HepG2 (cell line): Measurements from ENCODE around the gene HYOU1. TPM values are rescaled to one million over a fixed set of nuclear protein-coding genes. Genes with fewer than 3 reads are reported as not detected.

Source experiments
- CAMTA2 ChIP-seq: sonication (generic); formaldehyde crosslinking; IDR thresholded peaks from 2 replicates; pipeline ENCODE4 v1.4.0; 2020; ENCODE audit warnings: mild to moderate bottlenecking, missing genetic modification reagents, borderline replicate concordance
- ELF3 ChIP-seq: IDR thresholded peaks from 2 replicates; pipeline ENCODE4 v1.6.1; 2016; ENCODE audit warnings: missing genetic modification reagents, missing compliant biosample characterization
- KAT8 ChIP-seq: IDR thresholded peaks from 2 replicates; pipeline ENCODE4 v1.6.1; 2016; ENCODE audit warnings: missing genetic modification reagents, missing compliant biosample characterization
- KMT2B ChIP-seq: IDR thresholded peaks from 2 replicates; pipeline ENCODE4 v1.6.1; 2016; ENCODE audit warnings: missing genetic modification reagents, missing compliant biosample characterization
- NFATC3 ChIP-seq: sonication (generic); formaldehyde crosslinking; IDR thresholded peaks from 2 replicates; pipeline ENCODE4 v1.5.1; 2020; ENCODE audit warnings: mild to moderate bottlenecking, missing genetic modification reagents
- NFIC ChIP-seq: IDR thresholded peaks from 2 replicates; pipeline ENCODE4 v1.6.1; 2012; ENCODE audit warnings: mild to moderate bottlenecking, low read length, inconsistent platforms
- NFKBIZ ChIP-seq: IDR thresholded peaks from 2 replicates; pipeline ENCODE4 v1.6.1; 2018; ENCODE audit warnings: missing genetic modification reagents, missing compliant biosample characterization
- NR1H2 ChIP-seq: sonication (generic); formaldehyde crosslinking; IDR thresholded peaks from 2 replicates; pipeline ENCODE4 v1.8.1; 2022; ENCODE audit warnings: low read depth, missing genetic modification reagents, borderline replicate concordance
- NR2C2 ChIP-seq: sonication (generic); formaldehyde crosslinking; IDR thresholded peaks from 2 replicates; pipeline ENCODE4 v1.4.0; 2020; ENCODE audit warnings: missing genetic modification reagents, mild to moderate bottlenecking, moderate library complexity, borderline replicate concordance
- SMYD3 ChIP-seq: sonication (generic); formaldehyde crosslinking; IDR thresholded peaks from 2 replicates; pipeline ENCODE4 v1.8.1; 2023; ENCODE audit warnings: mild to moderate bottlenecking, missing genetic modification reagents
- SNAI1 ChIP-seq: sonication (generic); formaldehyde crosslinking; IDR thresholded peaks from 2 replicates; pipeline ENCODE4 v1.5.0; 2020; ENCODE audit warnings: mild to moderate bottlenecking, missing genetic modification reagents, borderline replicate concordance
- SP5 ChIP-seq: IDR thresholded peaks from 2 replicates; pipeline ENCODE4 v1.6.1; 2016; ENCODE audit warnings: low read depth, borderline replicate concordance
- SRY ChIP-seq: sonication (generic); formaldehyde crosslinking; IDR thresholded peaks from 2 replicates; pipeline ENCODE4 v1.8.0; 2022; ENCODE audit warnings: mild to moderate bottlenecking, missing genetic modification reagents
- ZNF225 ChIP-seq: sonication (generic); formaldehyde crosslinking; IDR thresholded peaks from 2 replicates; pipeline ENCODE4 v1.4.0; 2020; ENCODE audit warnings: mild to moderate bottlenecking, missing genetic modification reagents
- ZNF232 ChIP-seq: sonication (generic); formaldehyde crosslinking; IDR thresholded peaks from 2 replicates; pipeline ENCODE4 v1.4.0; 2020; ENCODE audit warnings: missing genetic modification reagents, borderline replicate concordance
- ZNF251 ChIP-seq: sonication (generic); formaldehyde crosslinking; IDR thresholded peaks from 2 replicates; pipeline ENCODE4 v1.9.0; 2021; ENCODE audit warnings: mild to moderate bottlenecking, missing genetic modification reagents
- ZNF260 ChIP-seq: sonication (generic); formaldehyde crosslinking; IDR thresholded peaks from 2 replicates; pipeline ENCODE4 v1.4.0; 2020; ENCODE audit warnings: missing genetic modification reagents, low read depth, mild to moderate bottlenecking, borderline replicate concordance
- ZNF563 ChIP-seq: sonication (generic); formaldehyde crosslinking; IDR thresholded peaks from 2 replicates; pipeline ENCODE4 v1.8.0; 2022; ENCODE audit warnings: mild to moderate bottlenecking, moderate library complexity, missing genetic modification reagents
- ZNF879 ChIP-seq: sonication (generic); formaldehyde crosslinking; IDR thresholded peaks from 2 replicates; pipeline ENCODE4 v1.8.1; 2023; ENCODE audit warnings: missing genetic modification reagents
- ZZZ3 ChIP-seq: sonication (generic); formaldehyde crosslinking; IDR thresholded peaks from 2 replicates; pipeline ENCODE4 v1.4.0; 2020; ENCODE audit warnings: missing genetic modification reagents, mild to moderate bottlenecking, borderline replicate concordance
- polyA plus RNA-seq, 8 experiments: library from polyadenylated mRNA; depleted of rRNA in 3 of 8; stranded (reverse) in 7 of 8; unstranded in 1 of 8; fragments of >200 nt; fragmentation: Illumina TruSeq in 4 of 8; extraction: Trizol in 4 of 8; gene quantifications; 2 replicates each; pipeline versions ENCODE4 v1.2.1 to v1.2.3, GENCODE V29; 2011 to 2016; ENCODE audit warnings: low read depth in 4 of 8, missing spikeins in 1 of 8, mixed read lengths in 1 of 8; ENCODE audit not compliant: insufficient read depth in 1 of 8
- total RNA-seq, 5 experiments: library from RNA; depleted of rRNA; stranded (reverse); fragments of >200 nt; fragmentation: Illumina TruSeq; extraction: Trizol; gene quantifications; 2 replicates each; pipeline ENCODE4 v1.2.3, GENCODE V29; 2016; ENCODE audit warnings: low read depth in 1 of 5
- TF ChIP-seq, protein P1 (sequence below): sonication (generic); formaldehyde crosslinking; IDR thresholded peaks from 2 replicates; pipeline ENCODE4 v1.4.0; 2020; ENCODE audit warnings: missing genetic modification reagents; ENCODE audit errors: not compliant biosample characterization
- TF ChIP-seq, protein P2 (sequence below): IDR thresholded peaks from 2 replicates; pipeline ENCODE4 v1.6.1; 2016; ENCODE audit warnings: mild to moderate bottlenecking
- TF ChIP-seq, protein P3 (sequence below): sonication (generic); formaldehyde crosslinking; conservative IDR thresholded peaks from 2 replicates; pipeline ENCODE4 v1.4.0; 2020; ENCODE audit warnings: mild to moderate bottlenecking, missing genetic modification reagents, moderate library complexity

Gene HYOU1
- total and polyA plus RNA-seq, 2 of the 13 experiments (the other 11 are each of a cell fraction or from before 2014, with no cell fraction given) = 127 to 155 TPM

DNA sequence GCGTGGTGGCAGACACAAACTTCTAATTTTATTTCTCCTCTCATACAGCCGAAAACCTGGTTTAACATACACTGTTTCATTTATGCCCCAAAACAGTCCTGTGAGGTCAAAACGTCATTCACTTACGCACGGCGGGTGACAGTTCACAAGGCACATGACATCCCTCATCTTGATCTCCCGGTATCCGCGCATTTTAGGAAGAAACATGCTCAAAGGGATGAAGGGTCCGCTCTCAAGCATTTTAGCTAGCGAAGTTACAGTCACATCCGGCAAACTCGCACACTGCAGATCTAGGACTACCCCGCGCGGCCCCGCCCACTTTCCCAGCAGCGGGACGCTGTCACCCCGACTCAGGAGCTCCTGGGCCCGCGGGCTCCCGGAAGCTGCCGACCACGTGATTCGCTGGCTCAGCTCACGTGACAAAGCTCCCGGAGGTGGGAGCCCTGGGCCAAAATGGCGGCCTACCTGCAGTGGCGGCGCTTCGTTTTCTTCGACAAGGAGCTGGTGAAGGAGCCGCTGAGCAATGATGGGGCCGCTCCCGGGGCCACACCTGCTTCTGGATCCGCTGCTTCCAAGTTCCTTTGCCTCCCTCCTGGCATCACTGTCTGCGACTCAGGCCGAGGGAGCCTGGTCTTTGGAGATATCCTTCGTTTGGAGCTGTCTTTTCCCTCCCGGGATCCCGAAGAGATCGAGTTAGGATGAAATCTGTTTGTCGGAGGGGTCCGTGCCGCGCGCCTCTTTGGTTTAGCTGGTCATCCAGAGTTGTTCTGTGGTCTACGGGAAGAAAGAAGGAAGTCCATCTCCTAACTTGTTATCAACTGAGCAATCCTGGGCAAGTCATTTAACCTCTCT, 10.6 kb upstream of the HYOU1 start, which contains the start of gene VPS11 (continued):
- peak; percentile 100 for TF ChIP-seq KAT8 (CRISPR knock-in tag)
- TF ChIP-seq ZNF260 = no peak
- TF ChIP-seq NR2C2 = peak; percentile 75; the same call in 1 of the 2 replicates
- TF ChIP-seq, protein P1, sequence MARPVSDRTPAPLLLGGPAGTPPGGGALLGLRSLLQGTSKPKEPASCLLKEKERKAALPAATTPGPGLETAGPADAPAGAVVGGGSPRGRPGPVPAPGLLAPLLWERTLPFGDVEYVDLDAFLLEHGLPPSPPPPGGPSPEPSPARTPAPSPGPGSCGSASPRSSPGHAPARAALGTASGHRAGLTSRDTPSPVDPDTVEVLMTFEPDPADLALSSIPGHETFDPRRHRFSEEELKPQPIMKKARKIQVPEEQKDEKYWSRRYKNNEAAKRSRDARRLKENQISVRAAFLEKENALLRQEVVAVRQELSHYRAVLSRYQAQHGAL (CRISPR knock-in tag) = no peak
- peak; percentile 44; the same call in 1 of the 2 replicates for TF ChIP-seq NFKBIZ (CRISPR knock-in tag)
- peak; percentile 40; the same call in 1 of the 2 replicates for TF ChIP-seq NFIC
- no peak for TF ChIP-seq CAMTA2
- TF ChIP-seq ZNF251 (CRISPR knock-in tag) = no peak
- TF ChIP-seq ELF3 (CRISPR knock-in tag) = peak; percentile 83
- no peak for TF ChIP-seq NR1H2 (CRISPR knock-in tag)
- peak; percentile 89 for TF ChIP-seq KMT2B (CRISPR knock-in tag)
- no peak for TF ChIP-seq ZNF232 (CRISPR knock-in tag)
- 0 out of 2 replicates have a peak, but pooled peaks have one; percentile 19 for TF ChIP-seq ZZZ3 (CRISPR knock-in tag)
- TF ChIP-seq ZNF225 (CRISPR knock-in tag) = peak; percentile 82; the same call in 1 of the 2 replicates
- TF ChIP-seq SRY = no peak; the same call in 1 of the 2 replicates
- no peak for TF ChIP-seq ZNF879 (CRISPR knock-in tag)
- TF ChIP-seq SNAI1 (CRISPR knock-in tag) = peak; percentile 57; the same call in 1 of the 2 replicates
- TF ChIP-seq, protein P2, sequence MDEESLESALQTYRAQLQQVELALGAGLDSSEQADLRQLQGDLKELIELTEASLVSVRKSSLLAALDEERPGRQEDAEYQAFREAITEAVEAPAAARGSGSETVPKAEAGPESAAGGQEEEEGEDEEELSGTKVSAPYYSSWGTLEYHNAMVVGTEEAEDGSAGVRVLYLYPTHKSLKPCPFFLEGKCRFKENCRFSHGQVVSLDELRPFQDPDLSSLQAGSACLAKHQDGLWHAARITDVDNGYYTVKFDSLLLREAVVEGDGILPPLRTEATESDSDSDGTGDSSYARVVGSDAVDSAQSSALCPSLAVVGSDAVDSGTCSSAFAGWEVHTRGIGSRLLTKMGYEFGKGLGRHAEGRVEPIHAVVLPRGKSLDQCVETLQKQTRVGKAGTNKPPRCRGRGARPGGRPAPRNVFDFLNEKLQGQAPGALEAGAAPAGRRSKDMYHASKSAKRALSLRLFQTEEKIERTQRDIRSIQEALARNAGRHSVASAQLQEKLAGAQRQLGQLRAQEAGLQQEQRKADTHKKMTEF (CRISPR knock-in tag) = peak; percentile 94
- TF ChIP-seq, protein P3, sequence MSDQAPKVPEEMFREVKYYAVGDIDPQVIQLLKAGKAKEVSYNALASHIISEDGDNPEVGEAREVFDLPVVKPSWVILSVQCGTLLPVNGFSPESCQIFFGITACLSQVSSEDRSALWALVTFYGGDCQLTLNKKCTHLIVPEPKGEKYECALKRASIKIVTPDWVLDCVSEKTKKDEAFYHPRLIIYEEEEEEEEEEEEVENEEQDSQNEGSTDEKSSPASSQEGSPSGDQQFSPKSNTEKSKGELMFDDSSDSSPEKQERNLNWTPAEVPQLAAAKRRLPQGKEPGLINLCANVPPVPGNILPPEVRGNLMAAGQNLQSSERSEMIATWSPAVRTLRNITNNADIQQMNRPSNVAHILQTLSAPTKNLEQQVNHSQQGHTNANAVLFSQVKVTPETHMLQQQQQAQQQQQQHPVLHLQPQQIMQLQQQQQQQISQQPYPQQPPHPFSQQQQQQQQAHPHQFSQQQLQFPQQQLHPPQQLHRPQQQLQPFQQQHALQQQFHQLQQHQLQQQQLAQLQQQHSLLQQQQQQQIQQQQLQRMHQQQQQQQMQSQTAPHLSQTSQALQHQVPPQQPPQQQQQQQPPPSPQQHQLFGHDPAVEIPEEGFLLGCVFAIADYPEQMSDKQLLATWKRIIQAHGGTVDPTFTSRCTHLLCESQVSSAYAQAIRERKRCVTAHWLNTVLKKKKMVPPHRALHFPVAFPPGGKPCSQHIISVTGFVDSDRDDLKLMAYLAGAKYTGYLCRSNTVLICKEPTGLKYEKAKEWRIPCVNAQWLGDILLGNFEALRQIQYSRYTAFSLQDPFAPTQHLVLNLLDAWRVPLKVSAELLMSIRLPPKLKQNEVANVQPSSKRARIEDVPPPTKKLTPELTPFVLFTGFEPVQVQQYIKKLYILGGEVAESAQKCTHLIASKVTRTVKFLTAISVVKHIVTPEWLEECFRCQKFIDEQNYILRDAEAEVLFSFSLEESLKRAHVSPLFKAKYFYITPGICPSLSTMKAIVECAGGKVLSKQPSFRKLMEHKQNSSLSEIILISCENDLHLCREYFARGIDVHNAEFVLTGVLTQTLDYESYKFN (CRISPR knock-in tag) = 0 out of 2 replicates have a peak, but pooled peaks have one; percentile 13
- 0 out of 2 replicates have a peak, but pooled peaks have one; percentile 43 for TF ChIP-seq SMYD3 (CRISPR knock-in tag)
- no peak for TF ChIP-seq NFATC3 (CRISPR knock-in tag)
- TF ChIP-seq SP5 (CRISPR knock-in tag) = peak; percentile 35; the same call in 1 of the 2 replicates
- TF ChIP-seq ZNF563 (CRISPR knock-in tag) = 0 out of 2 replicates have a peak, but pooled peaks have one; percentile 29
